SJSA1 (cell line): ENCODE measurements around the gene IFNLR1. TPM values are rescaled to one million over a fixed set of nuclear protein-coding genes. Genes with fewer than 3 reads are reported as not detected.

Experiments
- DNase-seq, 2 experiments: peaks; one replicate each; pipeline ENCODE4 v3.0.0-alpha.2; 2015 to 2020; ENCODE audit warnings: low spot score in 2 of 2, low read depth in 1 of 2
- H3K27ac ChIP-seq: fragments of 250-450 bp; sonication (Bioruptor Pico); 2 replicates; pipeline ENCODE4 v1.5.1; 2020; ENCODE audit warnings: mild to moderate bottlenecking, moderate library complexity
- H3K27me3 ChIP-seq: fragments of 250-450 bp; sonication (Bioruptor Pico); replicated peaks from 2 replicates; pipeline ENCODE4 v1.5.1; 2020; ENCODE audit warnings: mild to moderate bottlenecking, moderate library complexity
- H3K36me3 ChIP-seq: fragments of 250-450 bp; sonication (Bioruptor Pico); 2 replicates; pipeline ENCODE4 v1.5.1; 2020; ENCODE audit warnings: mild to moderate bottlenecking
- H3K4me1 ChIP-seq: fragments of 250-450 bp; sonication (Bioruptor Pico); replicated peaks from 2 replicates; pipeline ENCODE4 v1.6.1; 2021; ENCODE audit warnings: mild to moderate bottlenecking
- H3K4me3 ChIP-seq: fragments of 250-450 bp; sonication (Bioruptor Pico); 2 replicates; pipeline ENCODE4 v1.5.1; 2020; ENCODE audit warnings: mild to moderate bottlenecking
- H3K9me3 ChIP-seq: fragments of 250-450 bp; sonication (Bioruptor Pico); replicated peaks from 2 replicates; pipeline ENCODE4 v1.5.1; 2020; ENCODE audit warnings: mild to moderate bottlenecking
- total RNA-seq: library from RNA; depleted of rRNA; stranded (reverse); fragments of >200 nt; shearing (Covaris generic); gene quantifications from 2 replicates; pipeline ENCODE4 v1.2.3, GENCODE V29; 2014

The IFNLR1 gene
- total RNA-seq, 1 experiment from 2014 or later, result not detected

- Histone ChIP-seq H3K27me3 (no peaks in the 10 kb centered on the region), H3K4me3 (no peak overlapping the region), H3K27ac (no peak overlapping the region), H3K4me1 (no peaks in the 10 kb centered on the region), H3K9me3 (no peaks in the 10 kb centered on the region), H3K36me3 (no peaks in the 10 kb centered on the region)
- no peak for DNase-seq
These were observed 6.4 kb downstream of the IFNLR1 start for GRCh38 chr1:24180676-24181075.

DNA sequence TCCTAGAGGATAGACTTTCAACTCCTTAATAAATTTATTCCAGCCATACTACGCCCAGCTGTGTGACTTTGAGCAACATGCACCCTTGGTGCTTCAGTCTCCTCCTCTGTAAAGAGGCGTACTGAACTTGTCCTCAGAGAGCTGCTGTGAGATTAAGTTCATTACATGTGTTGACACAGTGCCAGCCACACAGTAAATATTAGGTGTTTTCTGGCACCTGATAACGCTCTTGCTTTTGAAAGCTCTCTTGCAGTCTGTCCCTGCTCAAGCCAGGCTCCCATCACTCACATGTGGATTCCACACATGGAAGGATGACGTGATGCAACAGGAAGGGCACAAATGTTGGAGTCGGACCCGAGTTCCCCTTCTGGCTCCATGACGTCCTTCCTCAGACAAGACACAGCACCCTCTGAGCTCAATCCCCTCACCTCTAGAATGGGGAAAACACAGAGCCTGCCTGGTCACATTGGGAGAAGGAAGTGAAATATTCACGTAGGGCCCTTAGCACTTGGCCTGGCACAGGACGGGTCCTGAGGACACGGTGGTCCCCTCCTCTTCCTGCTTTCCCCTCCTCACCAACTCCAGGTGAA, 7.7 kb downstream of the IFNLR1 start:
- no peaks in the 10 kb centered on the region for H3K4me1 ChIP-seq
- H3K27ac ChIP-seq, result no peak overlapping the region
- no peaks in the 10 kb centered on the region for H3K27me3 ChIP-seq
- no peak for DNase-seq
- H3K9me3 ChIP-seq, result no peaks in the 10 kb centered on the region
- H3K4me3 ChIP-seq, result no peak overlapping the region
- H3K36me3 ChIP-seq, result no peaks in the 10 kb centered on the region

- Histone ChIP-seq H3K27ac (no peak overlapping the region), H3K27me3 (no peaks in the 10 kb centered on the region), H3K9me3 (no peaks in the 10 kb centered on the region), H3K4me1 (no peaks in the 10 kb centered on the region), H3K36me3 (no peaks in the 10 kb centered on the region), H3K4me3 (no peak overlapping the region)
- DNase-seq, result no peak
These were observed 8.7 kb downstream of the IFNLR1 start for GRCh38 chr1:24178407-24178806.

DNA sequence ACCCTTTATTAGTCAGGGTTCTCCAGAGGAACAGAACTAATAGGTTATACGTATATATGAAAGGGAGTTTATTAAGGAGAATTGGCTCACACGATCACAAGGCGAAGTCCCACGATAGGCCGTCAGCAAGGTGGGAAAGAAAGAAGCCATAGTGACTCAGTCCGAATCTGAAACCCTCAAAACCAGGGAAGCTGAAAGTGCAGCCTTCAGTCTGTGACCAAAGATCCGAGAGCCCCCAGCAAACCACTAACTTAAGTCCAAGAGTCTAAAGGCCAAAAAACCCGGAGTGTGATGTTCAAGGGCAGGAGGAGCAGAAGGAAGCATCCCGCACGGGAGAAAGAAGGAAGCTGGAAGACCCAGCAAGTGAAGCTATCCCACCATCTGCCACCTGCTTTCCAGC, 9.9 kb downstream of the IFNLR1 start:
- no peak overlapping the region for H3K4me3 ChIP-seq
- H3K36me3 ChIP-seq, result no peaks in the 10 kb centered on the region
- no peaks in the 10 kb centered on the region for H3K4me1 ChIP-seq
- DNase-seq, result no peak
- no peak overlapping the region for H3K27ac ChIP-seq
- H3K27me3 ChIP-seq, result no peaks in the 10 kb centered on the region
- no peaks in the 10 kb centered on the region for H3K9me3 ChIP-seq

DNA sequence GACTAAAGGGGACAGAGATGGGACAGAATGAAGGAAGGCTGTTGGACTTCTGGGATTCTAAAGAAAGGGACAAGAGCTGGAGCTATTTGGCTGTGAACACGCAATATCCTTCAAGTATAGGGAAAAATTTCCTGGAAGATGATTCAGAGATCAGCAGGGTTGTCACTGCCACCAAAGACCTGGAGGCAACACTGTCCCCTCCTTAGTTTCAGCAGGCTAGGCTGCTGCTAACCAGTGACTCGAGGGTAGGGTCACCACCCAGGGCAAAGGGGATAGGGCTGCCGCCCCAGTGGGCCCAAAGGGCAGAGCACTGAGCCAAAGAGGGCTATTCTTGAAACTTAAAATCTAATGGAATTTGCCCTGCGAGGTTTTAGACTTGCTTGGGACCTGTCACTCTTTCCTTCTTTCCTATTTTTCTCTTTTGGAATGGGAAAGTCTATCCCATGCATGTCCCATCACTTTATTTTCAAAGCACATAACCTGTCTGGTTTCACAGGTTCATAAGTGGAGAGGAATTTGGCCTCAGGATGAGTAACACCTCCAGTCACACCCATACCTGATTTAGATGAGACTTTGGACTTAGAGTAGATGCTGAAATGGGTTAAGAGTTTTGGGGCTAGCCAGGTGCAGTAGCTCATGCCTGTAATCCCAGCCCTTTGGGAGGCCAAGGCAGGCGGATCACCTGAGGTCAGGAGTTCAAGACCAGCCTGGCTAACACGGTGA, 11.9 kb downstream of the IFNLR1 start:
- H3K27ac ChIP-seq, result no peak overlapping the region
- H3K27me3 ChIP-seq, result no peaks in the 10 kb centered on the region
- H3K9me3 ChIP-seq, result no peaks in the 10 kb centered on the region
- no peak for DNase-seq
- H3K4me3 ChIP-seq, result no peak overlapping the region
- no peaks in the 10 kb centered on the region for H3K36me3 ChIP-seq
- no peaks in the 10 kb centered on the region for H3K4me1 ChIP-seq

DNA sequence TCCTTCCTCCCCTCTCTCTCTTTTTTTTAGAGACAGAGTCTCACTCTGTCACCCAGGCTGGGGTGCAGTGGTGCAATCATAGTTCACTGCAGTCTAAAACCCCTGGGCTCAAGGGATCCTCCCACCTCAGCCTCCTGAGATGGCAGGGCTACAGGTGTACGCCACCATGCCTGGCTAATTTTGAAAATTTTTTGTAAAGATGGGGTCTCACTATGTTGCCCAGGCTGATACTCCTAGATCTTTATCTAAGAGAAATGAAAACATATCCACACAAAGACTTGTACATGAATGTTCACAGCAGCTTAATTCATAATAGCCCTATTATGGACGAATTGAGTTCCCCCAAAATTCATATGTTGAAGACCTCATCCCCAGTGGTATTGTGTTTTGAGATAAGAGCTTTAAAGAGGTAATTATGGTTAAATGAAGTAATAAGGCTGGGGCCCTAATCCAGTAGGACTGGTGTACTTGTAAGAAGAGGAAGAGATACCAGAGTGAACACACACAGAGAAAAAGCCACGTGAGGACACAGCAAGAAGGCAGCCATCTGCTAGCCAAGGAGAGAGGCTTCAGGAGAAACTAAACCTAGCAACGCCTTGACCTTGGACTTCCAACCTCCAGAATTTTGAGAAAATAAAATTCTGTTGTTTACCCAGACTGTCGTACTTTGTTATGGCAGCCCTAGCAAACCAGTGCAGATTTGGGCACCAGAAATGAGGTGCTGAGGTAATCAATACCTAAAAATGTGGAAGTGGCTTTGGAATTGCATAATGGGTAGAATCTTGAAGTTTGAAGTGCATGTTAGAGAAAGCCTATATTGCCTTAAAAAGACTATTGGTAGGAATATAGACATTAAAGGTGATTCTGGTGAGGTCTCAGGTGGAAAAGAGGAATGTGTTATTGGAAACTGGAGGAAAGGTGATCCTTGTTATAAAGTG, 13.2 kb downstream of the IFNLR1 start:
- Histone ChIP-seq H3K4me1 (no peaks in the 10 kb centered on the region), H3K27ac (no peak overlapping the region), H3K36me3 (no peaks in the 10 kb centered on the region), H3K4me3 (no peak overlapping the region), H3K27me3 (no peaks in the 10 kb centered on the region), H3K9me3 (no peaks in the 10 kb centered on the region)
- no peak for DNase-seq

DNA sequence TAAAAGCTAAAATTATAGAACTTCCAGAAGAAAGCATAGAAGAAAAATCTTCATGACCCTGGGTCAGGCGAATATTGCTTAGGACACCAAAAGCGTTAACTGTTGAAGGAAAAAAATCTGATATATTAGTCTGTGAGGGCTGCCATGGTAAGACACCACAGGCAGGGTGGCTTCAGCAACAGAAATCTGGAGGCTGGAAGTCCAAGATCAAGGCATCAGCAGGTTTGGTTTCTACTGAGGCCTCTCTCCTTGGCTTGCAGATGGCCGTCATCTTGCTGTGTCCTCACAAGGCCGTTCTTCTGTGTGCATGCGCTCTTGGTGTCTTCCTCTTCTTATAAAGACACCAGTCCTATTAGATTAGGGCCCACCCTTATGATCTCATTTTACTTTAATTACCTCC, 14.5 kb downstream of the IFNLR1 start:
- DNase-seq, result no peak
- Histone ChIP-seq H3K27me3 (no peaks in the 10 kb centered on the region), H3K4me1 (no peaks in the 10 kb centered on the region), H3K4me3 (no peak overlapping the region), H3K27ac (no peak overlapping the region), H3K9me3 (no peaks in the 10 kb centered on the region), H3K36me3 (no peaks in the 10 kb centered on the region)

GRCh38 chr1:24169286-24169685, 17.8 kb downstream of the IFNLR1 start:
- H3K27me3 ChIP-seq, result no peaks in the 10 kb centered on the region
- H3K9me3 ChIP-seq, result no peaks in the 10 kb centered on the region; the same call in 1 of the 2 replicates
- no peak overlapping the region for H3K27ac ChIP-seq
- no peak overlapping the region for H3K4me3 ChIP-seq
- H3K4me1 ChIP-seq, result no peaks in the 10 kb centered on the region
- DNase-seq, result no peak
- no peaks in the 10 kb centered on the region for H3K36me3 ChIP-seq

DNA sequence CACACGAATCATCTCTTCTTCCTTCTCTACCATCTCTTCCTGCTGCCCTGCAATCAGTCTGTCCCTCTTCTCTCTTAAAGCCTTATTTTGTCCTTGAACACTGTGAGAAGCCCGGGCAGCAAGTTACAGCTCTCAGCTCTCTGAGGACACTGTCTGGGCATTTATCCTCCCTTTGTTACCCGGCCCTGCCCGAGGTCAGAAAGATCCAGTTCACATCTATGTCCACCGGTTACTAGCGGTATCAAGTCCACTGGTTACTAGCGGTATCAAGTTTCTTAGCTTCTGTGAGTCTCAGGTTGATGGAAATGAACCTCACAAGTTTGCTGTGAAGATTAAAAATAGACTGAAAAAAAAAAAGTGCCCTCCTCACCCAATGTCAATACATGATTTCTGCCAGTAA, 18.8 kb downstream of the IFNLR1 start:
- no peak overlapping the region for H3K4me3 ChIP-seq
- no peaks in the 10 kb centered on the region; the same call in 1 of the 2 replicates for H3K9me3 ChIP-seq
- no peaks in the 10 kb centered on the region for H3K36me3 ChIP-seq
- H3K27ac ChIP-seq, result no peak overlapping the region
- no peaks in the 10 kb centered on the region for H3K4me1 ChIP-seq
- no peaks in the 10 kb centered on the region for H3K27me3 ChIP-seq
- no peak for DNase-seq

DNA sequence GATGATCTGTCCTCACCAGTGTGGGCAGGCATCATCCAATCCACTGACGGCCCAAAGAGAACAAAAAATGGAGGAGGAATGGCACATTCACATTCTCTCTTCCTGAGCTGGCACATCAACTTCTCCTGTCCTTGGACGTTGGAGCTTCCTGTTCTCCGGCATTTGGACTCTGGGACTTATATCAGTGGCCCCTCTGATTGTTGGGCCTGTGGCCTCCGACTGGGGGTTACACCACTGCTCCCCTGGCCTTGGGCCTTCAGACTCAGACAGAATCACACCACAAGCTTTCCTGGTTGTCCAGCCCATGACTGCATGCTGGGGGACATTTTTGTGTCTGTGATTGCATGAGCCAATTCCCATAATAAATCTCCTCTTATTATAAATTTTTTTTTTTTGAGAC, 20.1 kb downstream of the IFNLR1 start:
- Histone ChIP-seq H3K4me3 (no peak overlapping the region), H3K36me3 (no peaks in the 10 kb centered on the region), H3K27ac (no peak overlapping the region), H3K27me3 (no peaks in the 10 kb centered on the region), H3K9me3 (no peaks in the 10 kb centered on the region; the same call in 1 of the 2 replicates), H3K4me1 (no peaks in the 10 kb centered on the region)
- no peak for DNase-seq

DNA sequence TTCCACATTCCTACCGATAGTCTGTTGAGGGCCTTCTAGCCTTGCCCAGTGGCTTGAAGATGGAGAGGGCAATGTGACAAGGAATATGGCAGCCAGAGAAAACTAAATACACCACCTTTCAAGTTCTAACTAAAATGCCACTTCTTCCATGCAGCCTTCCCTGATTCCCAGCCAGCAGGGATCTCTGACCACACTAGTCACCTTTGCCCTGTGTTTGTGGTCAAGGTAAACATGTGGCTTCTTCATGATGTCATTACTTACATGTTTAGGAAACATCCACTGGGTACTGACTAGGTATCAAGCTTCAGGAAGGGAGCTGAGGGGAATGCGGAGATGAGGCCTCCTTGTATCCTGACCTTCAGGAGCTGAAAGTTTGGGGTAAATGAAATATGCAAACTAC, 21.6 kb downstream of the IFNLR1 start:
- no peak for DNase-seq
- H3K4me3 ChIP-seq, result no peak overlapping the region
- H3K36me3 ChIP-seq, result no peaks in the 10 kb centered on the region
- H3K27ac ChIP-seq, result no peak overlapping the region
- H3K9me3 ChIP-seq, result no peaks in the 10 kb centered on the region; the same call in 1 of the 2 replicates
- H3K27me3 ChIP-seq, result no peaks in the 10 kb centered on the region
- no peaks in the 10 kb centered on the region for H3K4me1 ChIP-seq

- H3K27me3 ChIP-seq, result no peaks in the 10 kb centered on the region
- no peaks in the 10 kb centered on the region for H3K36me3 ChIP-seq
- H3K9me3 ChIP-seq, result no peaks in the 10 kb centered on the region; the same call in 1 of the 2 replicates
- no peak for DNase-seq
- H3K4me3 ChIP-seq, result no peak overlapping the region
- no peak overlapping the region for H3K27ac ChIP-seq
- H3K4me1 ChIP-seq, result no peaks in the 10 kb centered on the region
These were observed 23.1 kb downstream of the IFNLR1 start for GRCh38 chr1:24164004-24164403.

DNA sequence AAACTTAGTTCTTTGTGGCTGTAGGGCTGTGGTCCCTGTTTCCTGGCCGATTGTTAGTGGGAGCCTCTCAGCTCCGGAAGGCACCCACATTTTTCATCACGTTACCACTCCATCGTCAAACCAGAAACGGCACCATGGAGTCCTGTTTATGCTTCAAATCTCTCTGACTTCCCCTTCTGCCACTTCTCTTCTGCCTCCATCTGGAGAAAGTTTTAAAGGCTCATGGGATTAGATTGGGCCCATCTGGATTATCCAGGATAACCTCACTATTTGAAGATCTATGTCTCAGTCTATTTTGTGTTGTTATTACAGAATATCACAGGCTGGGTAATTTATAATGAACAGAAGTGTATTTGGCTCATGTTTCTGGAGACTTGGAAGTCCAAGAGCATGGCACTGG, 24.9 kb downstream of the IFNLR1 start:
- Histone ChIP-seq H3K27me3 (no peaks in the 10 kb centered on the region), H3K4me1 (no peaks in the 10 kb centered on the region), H3K27ac (no peak overlapping the region), H3K9me3 (no peaks in the 10 kb centered on the region; the same call in 1 of the 2 replicates), H3K4me3 (no peak overlapping the region), H3K36me3 (no peaks in the 10 kb centered on the region)
- DNase-seq, result no peak

GRCh38 chr1:24161270-24161669, 25.8 kb downstream of the IFNLR1 start:
- Histone ChIP-seq H3K36me3 (no peaks in the 10 kb centered on the region), H3K4me3 (no peak overlapping the region), H3K27me3 (no peaks in the 10 kb centered on the region), H3K9me3 (no peaks in the 10 kb centered on the region; the same call in 1 of the 2 replicates), H3K4me1 (no peaks in the 10 kb centered on the region), H3K27ac (no peak overlapping the region)
- no peak for DNase-seq
